ENCODE results near the gene OR10K2. TPM values are rescaled to one million over a fixed set of nuclear protein-coding genes. Genes with fewer than 3 reads are reported as not detected.

Gene OR10K2
- total RNA-seq, 1 experiment from 2014 or later, result not detected

DNA sequence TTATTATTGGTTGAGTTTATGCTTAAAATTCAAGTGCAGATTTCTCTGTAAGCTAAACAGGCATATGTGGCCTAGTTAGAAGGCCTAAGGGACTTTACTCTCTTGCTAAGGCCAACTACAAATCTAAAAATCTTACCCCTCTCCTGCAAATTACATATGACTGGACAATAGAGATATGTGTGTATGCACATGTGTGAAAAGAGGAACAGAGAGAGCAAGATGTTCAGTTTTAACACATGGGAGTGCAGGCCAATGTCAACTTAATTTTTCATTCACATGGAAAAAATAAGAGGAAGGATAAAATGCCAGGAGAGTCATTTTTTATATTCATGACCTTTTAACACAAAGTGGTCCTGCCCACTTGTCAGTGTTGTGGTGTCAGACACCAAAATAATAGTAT is 8.5 kb downstream of the OR10K2 start:
- TF ChIP-seq ATF1 (CRISPR knock-in tag; IDR thresholded peaks at IDR 0.05) (no peak), MYBL2 (CRISPR knock-in tag; IDR thresholded peaks at IDR 0.05) (no peak), JAZF1 (CRISPR knock-in tag; IDR thresholded peaks at IDR 0.05) (no peak), GTF2I (CRISPR knock-in tag; conservative IDR thresholded peaks at IDR 0.05) (no peak), RELA (CRISPR knock-in tag; IDR thresholded peaks at IDR 0.05; ENCODE audit: borderline replicate concordance) (no peak), TCF7 (CRISPR knock-in tag; IDR thresholded peaks at IDR 0.05; ENCODE audit: low read depth) (no peak), SP1 (CRISPR knock-in tag; conservative IDR thresholded peaks at IDR 0.05) (no peak), RORB (CRISPR knock-in tag; IDR thresholded peaks at IDR 0.05) (no peak)
- TF ChIP-seq, protein P1, sequence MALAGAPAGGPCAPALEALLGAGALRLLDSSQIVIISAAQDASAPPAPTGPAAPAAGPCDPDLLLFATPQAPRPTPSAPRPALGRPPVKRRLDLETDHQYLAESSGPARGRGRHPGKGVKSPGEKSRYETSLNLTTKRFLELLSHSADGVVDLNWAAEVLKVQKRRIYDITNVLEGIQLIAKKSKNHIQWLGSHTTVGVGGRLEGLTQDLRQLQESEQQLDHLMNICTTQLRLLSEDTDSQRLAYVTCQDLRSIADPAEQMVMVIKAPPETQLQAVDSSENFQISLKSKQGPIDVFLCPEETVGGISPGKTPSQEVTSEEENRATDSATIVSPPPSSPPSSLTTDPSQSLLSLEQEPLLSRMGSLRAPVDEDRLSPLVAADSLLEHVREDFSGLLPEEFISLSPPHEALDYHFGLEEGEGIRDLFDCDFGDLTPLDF (CRISPR knock-in tag; IDR thresholded peaks at IDR 0.05), result no peak
- TF ChIP-seq, protein P2, sequence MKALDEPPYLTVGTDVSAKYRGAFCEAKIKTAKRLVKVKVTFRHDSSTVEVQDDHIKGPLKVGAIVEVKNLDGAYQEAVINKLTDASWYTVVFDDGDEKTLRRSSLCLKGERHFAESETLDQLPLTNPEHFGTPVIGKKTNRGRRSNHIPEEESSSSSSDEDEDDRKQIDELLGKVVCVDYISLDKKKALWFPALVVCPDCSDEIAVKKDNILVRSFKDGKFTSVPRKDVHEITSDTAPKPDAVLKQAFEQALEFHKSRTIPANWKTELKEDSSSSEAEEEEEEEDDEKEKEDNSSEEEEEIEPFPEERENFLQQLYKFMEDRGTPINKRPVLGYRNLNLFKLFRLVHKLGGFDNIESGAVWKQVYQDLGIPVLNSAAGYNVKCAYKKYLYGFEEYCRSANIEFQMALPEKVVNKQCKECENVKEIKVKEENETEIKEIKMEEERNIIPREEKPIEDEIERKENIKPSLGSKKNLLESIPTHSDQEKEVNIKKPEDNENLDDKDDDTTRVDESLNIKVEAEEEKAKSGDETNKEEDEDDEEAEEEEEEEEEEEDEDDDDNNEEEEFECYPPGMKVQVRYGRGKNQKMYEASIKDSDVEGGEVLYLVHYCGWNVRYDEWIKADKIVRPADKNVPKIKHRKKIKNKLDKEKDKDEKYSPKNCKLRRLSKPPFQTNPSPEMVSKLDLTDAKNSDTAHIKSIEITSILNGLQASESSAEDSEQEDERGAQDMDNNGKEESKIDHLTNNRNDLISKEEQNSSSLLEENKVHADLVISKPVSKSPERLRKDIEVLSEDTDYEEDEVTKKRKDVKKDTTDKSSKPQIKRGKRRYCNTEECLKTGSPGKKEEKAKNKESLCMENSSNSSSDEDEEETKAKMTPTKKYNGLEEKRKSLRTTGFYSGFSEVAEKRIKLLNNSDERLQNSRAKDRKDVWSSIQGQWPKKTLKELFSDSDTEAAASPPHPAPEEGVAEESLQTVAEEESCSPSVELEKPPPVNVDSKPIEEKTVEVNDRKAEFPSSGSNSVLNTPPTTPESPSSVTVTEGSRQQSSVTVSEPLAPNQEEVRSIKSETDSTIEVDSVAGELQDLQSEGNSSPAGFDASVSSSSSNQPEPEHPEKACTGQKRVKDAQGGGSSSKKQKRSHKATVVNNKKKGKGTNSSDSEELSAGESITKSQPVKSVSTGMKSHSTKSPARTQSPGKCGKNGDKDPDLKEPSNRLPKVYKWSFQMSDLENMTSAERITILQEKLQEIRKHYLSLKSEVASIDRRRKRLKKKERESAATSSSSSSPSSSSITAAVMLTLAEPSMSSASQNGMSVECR (CRISPR knock-in tag; IDR thresholded peaks at IDR 0.05; ENCODE audit: borderline replicate concordance), result no peak
- TF ChIP-seq, protein P3, sequence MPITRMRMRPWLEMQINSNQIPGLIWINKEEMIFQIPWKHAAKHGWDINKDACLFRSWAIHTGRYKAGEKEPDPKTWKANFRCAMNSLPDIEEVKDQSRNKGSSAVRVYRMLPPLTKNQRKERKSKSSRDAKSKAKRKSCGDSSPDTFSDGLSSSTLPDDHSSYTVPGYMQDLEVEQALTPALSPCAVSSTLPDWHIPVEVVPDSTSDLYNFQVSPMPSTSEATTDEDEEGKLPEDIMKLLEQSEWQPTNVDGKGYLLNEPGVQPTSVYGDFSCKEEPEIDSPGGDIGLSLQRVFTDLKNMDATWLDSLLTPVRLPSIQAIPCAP (CRISPR knock-in tag; IDR thresholded peaks at IDR 0.05), result no peak
- TF ChIP-seq, protein P4, sequence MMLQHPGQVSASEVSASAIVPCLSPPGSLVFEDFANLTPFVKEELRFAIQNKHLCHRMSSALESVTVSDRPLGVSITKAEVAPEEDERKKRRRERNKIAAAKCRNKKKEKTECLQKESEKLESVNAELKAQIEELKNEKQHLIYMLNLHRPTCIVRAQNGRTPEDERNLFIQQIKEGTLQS (CRISPR knock-in tag; conservative IDR thresholded peaks at IDR 0.05), result no peak
- peaks cover 18% of the 10 kb centered on the region for H3K4me1 Mint-ChIP-seq
- no peaks in the 10 kb centered on the region for H3K36me3 Mint-ChIP-seq

DNA sequence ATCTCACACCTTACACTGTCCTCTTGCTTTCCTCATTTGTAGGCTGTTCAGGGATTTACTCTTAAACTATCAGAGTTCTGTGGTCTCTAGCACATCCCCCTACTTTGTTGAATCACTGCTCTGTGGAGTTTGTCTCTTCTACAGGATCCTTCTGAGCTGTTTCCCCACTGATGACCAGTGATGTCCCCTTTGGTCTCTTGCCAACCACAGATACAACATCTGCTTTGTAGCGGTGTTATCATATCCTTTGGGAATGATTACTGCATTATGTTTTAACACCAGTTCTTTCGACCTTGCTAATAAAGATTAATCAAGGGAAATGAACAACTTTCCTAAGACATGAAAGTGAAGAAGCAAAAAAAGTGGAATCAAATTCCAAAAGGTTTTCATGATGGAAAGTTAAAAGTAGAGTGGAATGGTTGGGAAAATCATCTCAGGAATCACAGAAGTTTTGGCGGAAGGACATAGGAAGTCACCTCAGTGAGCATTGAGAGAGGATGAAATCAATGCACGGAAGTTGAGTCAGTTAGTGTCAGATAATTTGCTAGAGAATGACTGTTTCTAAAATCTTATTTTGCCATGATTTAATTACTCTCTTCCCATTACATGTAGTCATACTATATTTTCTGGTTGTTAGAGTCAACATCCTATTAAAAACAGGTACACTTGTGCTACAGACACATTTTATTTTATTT is 11.2 kb downstream of the OR10K2 start:
- no peak for TF ChIP-seq GRHL2 (CRISPR knock-in tag; IDR thresholded peaks at IDR 0.05; ENCODE audit: insufficient replicate concordance, severe bottlenecking)
- TF ChIP-seq, protein P5, sequence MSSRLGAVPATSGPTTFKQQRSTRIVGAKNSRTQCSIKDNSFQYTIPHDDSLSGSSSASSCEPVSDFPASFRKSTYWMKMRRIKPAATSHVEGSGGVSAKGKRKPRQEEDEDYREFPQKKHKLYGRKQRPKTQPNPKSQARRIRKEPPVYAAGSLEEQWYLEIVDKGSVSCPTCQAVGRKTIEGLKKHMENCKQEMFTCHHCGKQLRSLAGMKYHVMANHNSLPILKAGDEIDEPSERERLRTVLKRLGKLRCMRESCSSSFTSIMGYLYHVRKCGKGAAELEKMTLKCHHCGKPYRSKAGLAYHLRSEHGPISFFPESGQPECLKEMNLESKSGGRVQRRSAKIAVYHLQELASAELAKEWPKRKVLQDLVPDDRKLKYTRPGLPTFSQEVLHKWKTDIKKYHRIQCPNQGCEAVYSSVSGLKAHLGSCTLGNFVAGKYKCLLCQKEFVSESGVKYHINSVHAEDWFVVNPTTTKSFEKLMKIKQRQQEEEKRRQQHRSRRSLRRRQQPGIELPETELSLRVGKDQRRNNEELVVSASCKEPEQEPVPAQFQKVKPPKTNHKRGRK (CRISPR knock-in tag; IDR thresholded peaks at IDR 0.05; ENCODE audit: borderline replicate concordance), result no peak
- TF ChIP-seq GABPB1 (CRISPR knock-in tag; IDR thresholded peaks at IDR 0.05), result no peak
- no peak for TF ChIP-seq SMAD3 (CRISPR knock-in tag; IDR thresholded peaks at IDR 0.05; ENCODE audit: borderline replicate concordance)
- TF ChIP-seq NFYB (CRISPR knock-in tag; conservative IDR thresholded peaks at IDR 0.05; ENCODE audit: low read depth), result no peak
- TF ChIP-seq NFE2L1 (CRISPR knock-in tag; IDR thresholded peaks at IDR 0.05), result no peak
- TF ChIP-seq, protein P6, sequence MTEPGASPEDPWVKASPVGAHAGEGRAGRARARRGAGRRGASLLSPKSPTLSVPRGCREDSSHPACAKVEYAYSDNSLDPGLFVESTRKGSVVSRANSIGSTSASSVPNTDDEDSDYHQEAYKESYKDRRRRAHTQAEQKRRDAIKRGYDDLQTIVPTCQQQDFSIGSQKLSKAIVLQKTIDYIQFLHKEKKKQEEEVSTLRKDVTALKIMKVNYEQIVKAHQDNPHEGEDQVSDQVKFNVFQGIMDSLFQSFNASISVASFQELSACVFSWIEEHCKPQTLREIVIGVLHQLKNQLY (CRISPR knock-in tag; IDR thresholded peaks at IDR 0.05), result no peak
- no peak for TF ChIP-seq ATF1 (CRISPR knock-in tag; IDR thresholded peaks at IDR 0.05)
- TF ChIP-seq, protein P7, sequence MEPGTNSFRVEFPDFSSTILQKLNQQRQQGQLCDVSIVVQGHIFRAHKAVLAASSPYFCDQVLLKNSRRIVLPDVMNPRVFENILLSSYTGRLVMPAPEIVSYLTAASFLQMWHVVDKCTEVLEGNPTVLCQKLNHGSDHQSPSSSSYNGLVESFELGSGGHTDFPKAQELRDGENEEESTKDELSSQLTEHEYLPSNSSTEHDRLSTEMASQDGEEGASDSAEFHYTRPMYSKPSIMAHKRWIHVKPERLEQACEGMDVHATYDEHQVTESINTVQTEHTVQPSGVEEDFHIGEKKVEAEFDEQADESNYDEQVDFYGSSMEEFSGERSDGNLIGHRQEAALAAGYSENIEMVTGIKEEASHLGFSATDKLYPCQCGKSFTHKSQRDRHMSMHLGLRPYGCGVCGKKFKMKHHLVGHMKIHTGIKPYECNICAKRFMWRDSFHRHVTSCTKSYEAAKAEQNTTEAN (CRISPR knock-in tag; IDR thresholded peaks at IDR 0.05), result no peak
- TF ChIP-seq, protein P8, sequence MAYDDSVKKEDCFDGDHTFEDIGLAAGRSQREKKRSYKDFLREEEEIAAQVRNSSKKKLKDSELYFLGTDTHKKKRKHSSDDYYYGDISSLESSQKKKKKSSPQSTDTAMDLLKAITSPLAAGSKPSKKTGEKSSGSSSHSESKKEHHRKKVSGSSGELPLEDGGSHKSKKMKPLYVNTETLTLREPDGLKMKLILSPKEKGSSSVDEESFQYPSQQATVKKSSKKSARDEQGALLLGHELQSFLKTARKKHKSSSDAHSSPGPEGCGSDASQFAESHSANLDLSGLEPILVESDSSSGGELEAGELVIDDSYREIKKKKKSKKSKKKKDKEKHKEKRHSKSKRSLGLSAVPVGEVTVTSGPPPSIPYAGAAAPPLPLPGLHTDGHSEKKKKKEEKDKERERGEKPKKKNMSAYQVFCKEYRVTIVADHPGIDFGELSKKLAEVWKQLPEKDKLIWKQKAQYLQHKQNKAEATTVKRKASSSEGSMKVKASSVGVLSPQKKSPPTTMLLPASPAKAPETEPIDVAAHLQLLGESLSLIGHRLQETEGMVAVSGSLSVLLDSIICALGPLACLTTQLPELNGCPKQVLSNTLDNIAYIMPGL (CRISPR knock-in tag; IDR thresholded peaks at IDR 0.05), result no peak
- peaks cover 8% of the 10 kb centered on the region for H3K4me1 Mint-ChIP-seq
- POLR2A ChIA-PET, result no interaction called here

More for the DNA sequence above, 8.5 kb downstream of the OR10K2 start:
- H3K27me3 Mint-ChIP-seq (ENCODE audit: low read depth), result no peaks in the 10 kb centered on the region
- no peak overlapping the region for H3K27ac Mint-ChIP-seq
- ATAC-seq (no peak), DNase-seq (ENCODE audit: low spot score) (no peak)
- H3K9me3 Mint-ChIP-seq, result peaks cover 7% of the 10 kb centered on the region
- ChIA-PET POLR2A (no interaction called here), CTCF (no interaction called here)
- no peak overlapping the region for H3K4me3 Mint-ChIP-seq

More for the DNA sequence above, 11.2 kb downstream of the OR10K2 start:
- no peak for ATAC-seq
- H3K27ac Mint-ChIP-seq, result no peak overlapping the region
- no peak overlapping the region for H3K4me3 Mint-ChIP-seq
- DNase-seq (ENCODE audit: low spot score), result no peak
- H3K27me3 Mint-ChIP-seq (ENCODE audit: low read depth), result no peaks in the 10 kb centered on the region
- no peaks in the 10 kb centered on the region for H3K9me3 Mint-ChIP-seq
- no peaks in the 10 kb centered on the region for H3K36me3 Mint-ChIP-seq
- CTCF ChIA-PET, result no interaction called here

All from WTC11 (cell line).